ENCODE results near the gene THBD. TPM values are rescaled to one million over a fixed set of nuclear protein-coding genes. Genes with fewer than 3 reads are reported as not detected.

THBD gene
- total RNA-seq, 1 donor from 2014 or later, result 326 TPM

- Histone ChIP-seq H3K4me3 (no peak overlapping the region), H3K27me3 (no peaks in the 10 kb centered on the region), H3K27ac (no peak overlapping the region), H3K9me3 (no peaks in the 10 kb centered on the region), H3K36me3 (no peaks in the 10 kb centered on the region), H3K4me1 (no peaks in the 10 kb centered on the region)
- intact Hi-C loops (cut with DNase I), result no loop called here
- TF ChIP-seq CTCF (IDR thresholded peaks at IDR 0.05), result no peak
- no peak for DNase-seq (ENCODE audit: low spot score in 2 of 2)
These were observed 45.5 kb downstream of the THBD start for GRCh38 chr20:23003881-23004460.

- H3K4me1 ChIP-seq, result no peaks in the 10 kb centered on the region
- no peaks in the 10 kb centered on the region for H3K9me3 ChIP-seq
- no peak overlapping the region for H3K4me3 ChIP-seq
- no peak for TF ChIP-seq CTCF (IDR thresholded peaks at IDR 0.05)
- intact Hi-C loops (cut with DNase I), result no loop called here
- H3K27ac ChIP-seq, result no peak overlapping the region
- H3K36me3 ChIP-seq, result no peaks in the 10 kb centered on the region
- no peaks in the 10 kb centered on the region for H3K27me3 ChIP-seq
- DNase-seq (ENCODE audit: low spot score in 2 of 2), result no peak
These were observed 46.3 kb downstream of the THBD start for GRCh38 chr20:23003077-23003635.

- H3K4me3 ChIP-seq, result no peak overlapping the region
- H3K27ac ChIP-seq, result no peak overlapping the region
- intact Hi-C loops (cut with DNase I), result no loop called here
- no peak for DNase-seq (ENCODE audit: low spot score in 2 of 2)
- no peaks in the 10 kb centered on the region for H3K4me1 ChIP-seq
- H3K27me3 ChIP-seq, result no peaks in the 10 kb centered on the region
- H3K36me3 ChIP-seq, result no peaks in the 10 kb centered on the region
- TF ChIP-seq CTCF (IDR thresholded peaks at IDR 0.05), result no peak
- no peaks in the 10 kb centered on the region for H3K9me3 ChIP-seq
These were observed 47.2 kb downstream of the THBD start for GRCh38 chr20:23002276-23002675.

- intact Hi-C loops (cut with DNase I), result no loop called here
- Histone ChIP-seq H3K4me1 (no peaks in the 10 kb centered on the region), H3K27ac (no peak overlapping the region), H3K27me3 (no peaks in the 10 kb centered on the region), H3K36me3 (no peaks in the 10 kb centered on the region), H3K9me3 (no peaks in the 10 kb centered on the region), H3K4me3 (no peak overlapping the region)
- DNase-seq (ENCODE audit: low spot score in 2 of 2), result no peak
- no peak for TF ChIP-seq CTCF (IDR thresholded peaks at IDR 0.05)
These were observed 49.1 kb downstream of the THBD start for GRCh38 chr20:23000232-23000947.

GRCh38 chr20:22999756-23000155 lies 49.7 kb downstream of the THBD start:
- DNase-seq (ENCODE audit: low spot score in 2 of 2), result no peak
- intact Hi-C loops (cut with DNase I), result no loop called here
- no peaks in the 10 kb centered on the region for H3K36me3 ChIP-seq

More at GRCh38 chr20:22999756-23000155, 49.7 kb downstream of the THBD start:
- TF ChIP-seq CTCF (IDR thresholded peaks at IDR 0.05), result no peak
- H3K27ac ChIP-seq, result no peak overlapping the region
- no peaks in the 10 kb centered on the region for H3K27me3 ChIP-seq
- no peaks in the 10 kb centered on the region for H3K9me3 ChIP-seq
- H3K4me3 ChIP-seq, result no peak overlapping the region
- no peaks in the 10 kb centered on the region for H3K4me1 ChIP-seq
